GM18907 (cell line): ENCODE data around the gene SLC45A2.
"Not testable (repeated sequence)": the region's sequence is repeated elsewhere in the genome, so short reads cannot be mapped to it uniquely, and the experiment has no call there.

Experiments
- ATAC-seq: cut with Tn5 transposase; IDR thresholded peaks from one replicate; pipeline ENCODE4 v1.9.1; 2021; ENCODE audit warnings: mild to moderate bottlenecking, moderate library complexity; ENCODE audit not compliant: unreplicated experiment

SLC45A2 gene

DNA sequence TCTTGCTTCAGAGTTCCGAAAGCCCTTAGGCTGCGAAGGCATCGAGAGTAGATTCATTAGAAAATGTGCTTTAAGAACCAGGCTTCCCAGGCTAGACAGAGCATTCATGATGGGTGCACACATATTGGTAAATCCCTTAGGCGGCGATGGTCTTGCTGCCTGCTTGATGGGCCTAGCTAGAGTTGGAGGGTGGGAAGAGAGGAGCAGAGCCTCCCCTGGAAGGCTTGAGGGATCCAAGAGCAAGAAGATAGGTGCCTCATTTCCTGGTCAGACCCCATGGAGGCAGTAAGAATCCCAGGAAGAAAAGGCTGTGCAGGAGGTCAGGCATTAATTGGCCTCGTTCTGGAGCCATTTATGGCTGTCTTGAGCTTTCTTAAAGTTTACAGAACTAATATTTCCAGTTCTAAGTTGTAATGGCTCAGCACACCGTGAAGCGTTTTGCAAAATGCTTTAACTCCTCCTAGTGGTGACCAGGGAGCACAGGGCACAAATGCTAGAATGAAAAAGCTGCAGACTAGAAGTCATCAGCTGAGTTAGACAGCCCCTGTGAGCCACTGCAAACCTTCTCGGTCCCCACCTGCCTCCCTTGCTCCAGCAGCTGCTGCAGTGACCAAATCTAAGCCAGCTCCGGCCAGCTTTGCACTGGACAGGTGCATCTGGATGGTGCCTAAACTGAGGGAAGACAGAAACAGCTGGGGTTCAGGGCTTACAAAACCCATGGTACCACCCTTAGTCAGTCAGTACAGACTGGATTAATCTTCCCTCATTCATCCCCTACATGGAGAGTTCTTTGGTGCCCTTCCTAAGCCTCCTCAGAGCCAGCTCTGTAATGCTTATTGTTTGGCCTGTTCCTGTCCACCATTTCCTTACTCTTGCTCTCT, 14.7 kb downstream of the SLC45A2 start:
- peak; percentile 82 for ATAC-seq

DNA sequence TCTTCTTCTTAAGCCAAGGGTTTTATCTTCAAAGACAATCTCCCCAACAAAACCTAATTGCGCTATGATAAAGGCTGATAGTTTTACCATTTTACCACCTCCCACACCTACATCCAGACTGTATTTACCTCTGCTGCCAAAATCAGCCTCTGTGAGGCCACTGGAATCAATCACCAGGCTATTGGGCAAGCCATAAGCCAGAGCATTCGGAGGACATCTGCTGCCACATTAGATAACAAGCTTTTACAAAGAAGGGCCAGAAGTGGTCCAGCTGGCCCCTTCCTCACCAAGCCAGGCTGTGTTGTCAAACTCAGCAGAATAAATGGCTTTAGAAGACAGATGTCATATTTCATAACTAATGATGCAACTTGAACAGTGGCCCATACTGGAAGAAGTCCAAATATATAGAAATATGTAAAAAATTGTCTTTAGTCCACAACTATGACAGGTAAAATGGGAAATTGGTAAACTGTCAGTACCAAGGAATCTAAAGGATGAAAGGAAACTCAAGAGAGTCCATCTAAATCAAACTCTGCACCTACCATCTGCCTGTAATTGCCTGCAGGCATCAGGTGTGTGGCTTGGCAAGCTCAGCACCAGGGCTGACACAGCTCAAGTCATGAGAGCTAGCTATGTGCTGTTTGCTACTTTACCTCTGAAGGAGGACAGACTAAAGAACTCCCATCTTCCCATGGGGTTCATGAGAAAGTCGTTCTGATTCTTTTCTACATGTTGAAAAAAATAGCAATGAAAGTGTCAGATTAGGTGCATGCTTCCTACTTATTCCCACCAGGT, 16.1 kb downstream of the SLC45A2 start:
- ATAC-seq = no peak

DNA sequence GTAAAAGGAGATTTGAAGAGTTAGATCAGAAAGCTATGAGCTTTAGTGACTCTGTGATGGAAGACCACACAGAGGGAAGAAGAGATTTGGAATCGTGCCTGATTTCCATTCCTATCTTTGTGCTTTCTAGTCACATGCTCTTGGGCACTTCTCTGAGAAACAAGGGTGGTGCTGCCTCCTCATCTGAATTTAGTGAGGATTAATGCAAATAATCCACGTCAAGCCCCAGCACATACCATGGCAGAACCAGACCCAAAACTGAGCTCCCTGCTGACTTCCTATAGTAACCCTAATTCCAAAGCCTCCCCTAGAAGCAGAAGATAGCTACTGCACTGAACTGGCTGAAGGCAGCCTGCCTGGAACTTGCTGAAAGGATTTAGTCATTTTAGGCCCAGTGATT, 17.7 kb downstream of the SLC45A2 start:
- ATAC-seq = no peak

DNA sequence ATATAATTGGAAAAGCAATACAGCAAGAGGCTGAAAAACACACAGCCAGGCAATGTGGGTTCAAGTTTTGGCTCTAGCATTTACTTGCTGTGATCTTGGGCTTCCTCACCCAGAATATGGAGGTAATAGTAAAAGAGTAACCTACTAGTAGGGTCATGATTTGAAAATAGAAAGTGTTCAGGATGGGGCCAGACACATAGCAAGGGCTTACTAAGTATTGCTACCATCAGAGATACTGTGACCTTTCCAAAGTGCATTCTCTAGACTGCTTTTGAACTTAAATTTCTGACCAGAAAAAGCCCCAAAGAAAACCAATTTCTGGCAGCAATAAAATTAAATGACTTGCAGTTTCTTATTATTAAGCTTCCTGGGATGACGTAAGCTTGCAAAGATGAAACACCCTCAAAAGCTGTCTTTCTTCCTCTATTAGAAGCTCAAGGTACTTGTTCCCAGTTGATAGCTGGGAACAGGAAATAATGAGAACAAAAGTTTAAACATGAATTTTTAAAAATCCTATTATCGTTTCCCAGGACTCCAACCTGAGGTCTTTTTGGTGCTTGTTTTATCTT, 20.3 kb downstream of the SLC45A2 start:
- ATAC-seq = peak; percentile 56

DNA sequence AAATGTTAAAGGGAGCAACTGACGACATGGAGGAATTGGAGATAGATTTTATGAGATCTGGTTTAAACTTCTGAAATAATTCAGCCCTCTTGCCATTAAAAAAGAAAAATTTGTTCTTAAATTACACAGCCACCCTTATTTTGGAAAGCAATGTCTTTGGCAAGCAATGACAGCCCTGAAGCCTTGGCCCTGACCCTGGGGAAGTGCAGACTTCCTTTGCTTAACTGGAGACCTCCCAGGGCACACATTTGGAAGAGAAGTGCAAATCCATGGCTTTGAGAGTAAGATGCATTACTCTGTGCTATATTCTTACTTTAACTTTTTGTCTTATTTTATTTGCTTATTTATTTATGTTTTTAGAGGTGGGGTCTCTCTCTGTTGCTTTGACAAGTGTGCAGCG, 26.3 kb downstream of the SLC45A2 start:
- no peak for ATAC-seq

DNA sequence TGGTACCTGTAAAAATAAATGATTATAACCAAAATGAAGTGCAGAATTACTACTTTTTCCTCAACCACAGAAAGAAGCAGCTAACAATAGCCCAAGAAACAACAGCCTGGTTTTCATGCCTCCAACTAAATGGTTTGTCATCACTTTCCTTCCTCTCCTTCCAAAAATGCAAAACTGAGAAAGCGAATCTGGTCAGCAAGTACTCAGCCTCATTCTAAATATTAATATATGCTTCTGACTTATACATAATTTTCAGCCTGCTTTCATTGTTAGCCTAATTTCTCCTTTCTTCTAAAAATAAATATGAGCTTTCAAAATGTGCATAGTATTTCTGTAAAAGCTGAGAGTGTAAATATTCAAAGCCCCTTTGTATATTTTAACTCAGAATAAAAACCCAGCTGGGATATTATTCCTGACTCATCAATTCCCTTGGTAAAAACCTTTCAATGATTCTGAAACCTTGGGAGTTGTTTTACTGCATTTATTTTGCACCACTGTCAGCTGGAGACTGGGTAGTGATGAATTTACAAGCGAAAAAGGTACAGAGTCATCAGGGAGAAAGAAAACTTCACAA, 26.8 kb downstream of the SLC45A2 start:
- ATAC-seq = no peak

DNA sequence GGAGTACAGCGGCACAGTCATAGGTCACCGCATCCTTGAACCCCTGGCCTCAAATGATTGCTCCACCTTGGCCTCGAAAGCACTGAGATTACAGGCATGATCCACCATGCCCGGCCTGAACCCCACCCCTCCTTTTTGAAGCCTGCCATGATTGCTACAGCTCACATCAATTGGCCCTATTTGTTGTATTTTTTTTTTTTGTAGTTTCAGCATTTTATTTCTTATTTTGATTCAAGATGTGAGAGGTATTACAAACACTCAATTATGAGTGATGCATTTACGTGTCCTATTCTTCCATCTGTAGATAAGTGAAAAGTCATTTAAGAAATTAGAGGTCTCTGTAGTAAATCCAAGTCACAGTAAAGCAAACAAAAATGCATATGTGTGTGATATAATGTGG, 32.3 kb downstream of the SLC45A2 start:
- not testable (repeated sequence) for ATAC-seq

DNA sequence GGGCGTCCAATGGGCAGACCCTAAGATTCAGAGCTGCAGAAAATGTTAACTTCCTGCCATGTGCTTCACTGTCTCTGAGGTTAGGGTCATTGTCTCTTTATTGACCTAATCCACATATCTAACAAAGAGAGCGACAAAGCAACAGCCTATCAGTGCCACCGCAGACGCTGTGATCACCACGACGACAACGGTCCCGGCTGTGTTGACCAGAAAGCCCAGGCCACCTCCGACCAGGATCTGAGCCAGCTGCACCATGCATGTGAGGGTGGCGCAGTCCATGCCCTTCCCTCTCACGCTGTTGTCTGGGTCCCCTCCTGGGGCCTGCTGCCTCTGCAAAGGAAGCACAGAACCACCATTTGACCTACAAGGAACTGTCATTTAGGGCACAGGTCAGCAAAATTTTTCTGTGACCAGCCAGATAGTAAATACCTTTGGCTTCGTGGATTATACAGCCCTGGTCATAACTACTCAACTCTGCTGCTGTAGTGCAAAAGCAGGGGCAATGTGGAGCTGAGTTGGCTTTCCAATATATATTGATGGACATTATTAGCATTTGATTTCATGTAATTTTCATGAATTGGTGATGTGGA, 39.9 kb downstream of the SLC45A2 start:
- ATAC-seq = no peak

DNA sequence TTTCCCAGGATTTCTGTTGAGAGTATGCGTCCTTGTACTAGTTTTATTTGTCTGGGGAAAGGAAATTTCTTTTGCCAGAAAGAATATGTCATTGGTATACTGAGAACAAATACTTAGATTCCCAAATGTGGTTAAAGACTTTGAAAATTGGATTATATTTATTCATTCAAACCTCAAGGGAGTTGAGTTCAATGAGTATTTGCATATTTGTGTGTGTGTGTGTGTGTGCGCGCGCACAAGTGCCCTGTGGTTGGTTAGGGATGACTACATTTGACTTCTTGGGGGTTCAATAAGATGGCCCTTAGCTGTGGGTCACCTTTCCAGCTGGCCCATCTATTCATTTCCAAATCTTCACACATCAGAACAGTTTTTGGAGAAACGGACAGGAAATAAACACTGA, 43.4 kb downstream of the SLC45A2 start:
- no peak for ATAC-seq

DNA sequence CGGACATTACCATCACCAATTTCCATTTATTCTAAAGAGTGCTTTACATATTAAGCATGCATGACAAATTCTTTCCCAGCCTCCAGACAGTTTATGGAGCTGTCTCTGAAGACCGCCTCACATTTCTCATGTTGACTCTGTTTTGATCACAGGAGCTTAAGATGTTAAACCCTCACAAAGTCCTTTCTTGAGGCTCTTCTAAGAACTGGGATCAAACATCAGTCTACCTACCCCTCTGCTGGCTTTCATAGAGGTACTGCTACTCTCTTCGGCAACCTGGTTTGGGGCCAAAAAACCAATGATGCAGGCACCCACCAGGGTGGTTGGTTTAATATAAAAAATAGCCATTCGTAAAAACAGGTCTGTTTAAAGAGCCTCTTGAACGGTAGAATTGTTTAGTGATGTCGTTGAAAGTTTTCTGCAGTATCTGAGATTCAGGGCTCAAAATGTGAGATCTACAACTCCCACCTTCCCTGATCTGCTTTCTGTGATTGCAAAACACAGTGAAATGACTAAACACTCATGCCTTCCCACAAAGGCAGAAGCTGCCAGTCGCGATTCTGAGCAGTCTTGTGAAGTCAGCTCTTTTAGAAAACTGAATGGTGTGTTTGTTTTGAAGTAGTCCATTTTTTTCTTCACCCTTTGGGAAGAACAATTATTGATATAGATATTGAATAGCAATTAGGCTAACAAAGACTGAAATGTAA, 44.8 kb downstream of the SLC45A2 start:
- no peak for ATAC-seq

DNA sequence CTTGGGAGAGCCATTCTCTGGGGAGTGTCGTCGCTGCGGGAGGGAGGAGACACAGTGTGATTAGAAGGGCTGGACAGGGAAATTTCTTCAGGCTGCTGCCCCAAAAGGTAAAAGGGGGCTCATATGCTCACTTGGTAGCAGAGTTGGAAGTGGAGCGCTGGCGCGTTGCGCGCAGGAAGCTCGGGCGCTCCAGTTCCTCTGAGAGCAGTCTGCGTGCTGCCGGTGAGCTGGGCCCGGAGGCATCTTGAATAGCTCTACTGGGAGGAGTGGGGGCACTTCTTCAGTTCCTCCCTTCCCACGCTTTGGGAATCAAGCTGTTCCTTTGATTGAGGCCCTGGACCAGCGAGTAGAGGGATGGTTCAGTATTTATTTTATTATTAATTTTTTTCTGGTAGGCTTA, 45.6 kb downstream of the SLC45A2 start:
- ATAC-seq = no peak

DNA sequence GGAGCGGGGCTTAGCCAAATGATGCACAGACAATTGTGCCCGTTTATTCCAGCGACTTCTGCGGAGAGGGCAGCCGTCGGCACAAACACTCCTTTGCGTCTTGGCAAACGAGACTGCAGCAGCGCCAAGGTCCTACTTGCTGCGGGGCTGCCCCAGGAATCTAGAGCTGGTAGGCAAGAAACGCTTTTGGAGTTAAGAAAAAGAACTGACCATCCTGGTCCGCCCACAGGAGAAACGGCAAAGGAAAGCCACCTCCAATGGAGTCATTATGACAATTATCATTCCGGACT, 46.0 kb downstream of the SLC45A2 start:
- ATAC-seq = no peak

DNA sequence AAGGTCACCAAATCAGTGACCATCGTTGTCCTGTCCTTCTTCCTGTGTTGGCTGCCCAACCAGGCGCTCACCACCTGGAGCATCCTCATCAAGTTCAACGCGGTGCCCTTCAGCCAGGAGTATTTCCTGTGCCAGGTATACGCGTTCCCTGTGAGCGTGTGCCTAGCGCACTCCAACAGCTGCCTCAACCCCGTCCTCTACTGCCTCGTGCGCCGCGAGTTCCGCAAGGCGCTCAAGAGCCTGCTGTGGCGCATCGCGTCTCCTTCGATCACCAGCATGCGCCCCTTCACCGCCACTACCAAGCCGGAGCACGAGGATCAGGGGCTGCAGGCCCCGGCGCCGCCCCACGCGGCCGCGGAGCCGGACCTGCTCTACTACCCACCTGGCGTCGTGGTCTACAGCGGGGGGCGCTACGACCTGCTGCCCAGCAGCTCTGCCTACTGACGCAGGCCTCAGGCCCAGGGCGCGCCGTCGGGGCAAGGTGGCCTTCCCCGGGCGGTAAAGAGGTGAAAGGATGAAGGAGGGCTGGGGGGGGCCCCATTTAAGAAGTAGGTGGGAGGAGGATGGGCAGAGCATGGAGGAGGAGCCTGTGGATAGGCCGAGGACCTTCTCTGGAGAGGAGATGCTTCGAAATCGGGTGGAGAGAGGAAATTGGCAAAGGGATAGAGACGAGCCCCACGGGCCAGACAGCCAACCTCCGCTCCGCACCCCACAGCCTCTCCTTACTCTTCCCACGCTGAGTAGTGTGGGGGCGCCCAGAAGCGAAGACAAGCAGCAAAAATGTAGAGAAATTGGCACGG, 46.6 kb downstream of the SLC45A2 start:
- ATAC-seq = no peak

DNA sequence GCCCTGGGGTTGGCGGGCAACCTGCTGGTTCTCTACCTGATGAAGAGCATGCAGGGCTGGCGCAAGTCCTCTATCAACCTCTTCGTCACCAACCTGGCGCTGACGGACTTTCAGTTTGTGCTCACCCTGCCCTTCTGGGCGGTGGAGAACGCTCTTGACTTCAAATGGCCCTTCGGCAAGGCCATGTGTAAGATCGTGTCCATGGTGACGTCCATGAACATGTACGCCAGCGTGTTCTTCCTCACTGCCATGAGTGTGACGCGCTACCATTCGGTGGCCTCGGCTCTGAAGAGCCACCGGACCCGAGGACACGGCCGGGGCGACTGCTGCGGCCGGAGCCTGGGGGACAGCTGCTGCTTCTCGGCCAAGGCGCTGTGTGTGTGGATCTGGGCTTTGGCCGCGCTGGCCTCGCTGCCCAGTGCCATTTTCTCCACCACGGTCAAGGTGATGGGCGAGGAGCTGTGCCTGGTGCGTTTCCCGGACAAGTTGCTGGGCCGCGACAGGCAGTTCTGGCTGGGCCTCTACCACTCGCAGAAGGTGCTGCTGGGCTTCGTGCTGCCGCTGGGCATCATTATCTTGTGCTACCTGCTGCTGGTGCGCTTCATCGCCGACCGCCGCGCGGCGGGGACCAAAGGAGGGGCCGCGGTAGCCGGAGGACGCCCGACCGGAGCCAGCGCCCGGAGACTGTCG, 47.3 kb downstream of the SLC45A2 start:
- no peak for ATAC-seq

DNA sequence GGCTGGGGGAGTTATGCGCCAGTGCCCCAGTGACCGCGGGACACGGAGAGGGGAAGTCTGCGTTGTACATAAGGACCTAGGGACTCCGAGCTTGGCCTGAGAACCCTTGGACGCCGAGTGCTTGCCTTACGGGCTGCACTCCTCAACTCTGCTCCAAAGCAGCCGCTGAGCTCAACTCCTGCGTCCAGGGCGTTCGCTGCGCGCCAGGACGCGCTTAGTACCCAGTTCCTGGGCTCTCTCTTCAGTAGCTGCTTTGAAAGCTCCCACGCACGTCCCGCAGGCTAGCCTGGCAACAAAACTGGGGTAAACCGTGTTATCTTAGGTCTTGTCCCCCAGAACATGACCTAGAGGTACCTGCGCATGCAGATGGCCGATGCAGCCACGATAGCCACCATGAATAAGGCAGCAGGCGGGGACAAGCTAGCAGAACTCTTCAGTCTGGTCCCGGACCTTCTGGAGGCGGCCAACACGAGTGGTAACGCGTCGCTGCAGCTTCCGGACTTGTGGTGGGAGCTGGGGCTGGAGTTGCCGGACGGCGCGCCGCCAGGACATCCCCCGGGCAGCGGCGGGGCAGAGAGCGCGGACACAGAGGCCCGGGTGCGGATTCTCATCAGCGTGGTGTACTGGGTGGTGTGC, 48.0 kb downstream of the SLC45A2 start, which contains the start of gene RXFP3:
RXFP3 (plus strand) TSS at position 6 of the 636 bp plus-strand sequence; CDS start at position 361, 355 bp downstream.
- no peak for ATAC-seq

DNA sequence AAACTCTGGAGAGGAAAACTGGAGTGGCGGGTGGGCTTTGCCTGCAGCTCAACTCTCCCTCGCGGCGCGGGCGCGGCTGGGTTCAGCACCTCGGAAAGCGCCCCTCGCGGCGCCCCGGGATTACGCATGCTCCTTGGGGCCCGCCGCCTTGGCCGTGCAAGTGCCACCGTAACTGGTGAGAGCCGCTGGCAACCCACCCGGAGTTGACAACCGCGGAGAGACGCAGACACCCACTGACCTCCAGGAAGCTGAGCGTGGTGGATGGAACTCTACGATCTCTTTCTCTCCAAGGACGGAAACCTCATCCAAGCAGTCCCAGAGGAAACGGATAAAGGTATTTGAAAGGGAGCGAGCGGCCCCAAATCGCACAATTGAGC, 48.5 kb downstream of the SLC45A2 start:
- ATAC-seq = peak; percentile 50

DNA sequence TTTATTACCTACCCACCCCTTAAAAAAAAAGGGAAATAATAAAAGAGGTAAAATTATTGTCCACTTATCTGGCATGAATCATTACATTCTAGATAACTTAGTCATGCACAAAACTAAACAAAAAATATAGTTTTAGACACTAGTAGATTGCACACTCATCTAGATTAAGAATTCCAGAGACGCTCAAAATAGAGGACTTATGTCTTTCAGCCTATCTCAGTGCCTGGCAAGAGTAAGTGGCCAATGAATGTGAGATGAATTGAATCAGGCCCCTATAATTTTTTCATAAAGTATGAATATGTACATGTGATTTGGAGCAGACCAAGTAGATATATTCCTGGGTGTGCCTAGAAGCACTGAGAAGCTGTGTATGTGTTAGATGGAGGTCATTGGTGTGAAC, 50.3 kb downstream of the SLC45A2 start:
- ATAC-seq = peak; percentile 26

DNA sequence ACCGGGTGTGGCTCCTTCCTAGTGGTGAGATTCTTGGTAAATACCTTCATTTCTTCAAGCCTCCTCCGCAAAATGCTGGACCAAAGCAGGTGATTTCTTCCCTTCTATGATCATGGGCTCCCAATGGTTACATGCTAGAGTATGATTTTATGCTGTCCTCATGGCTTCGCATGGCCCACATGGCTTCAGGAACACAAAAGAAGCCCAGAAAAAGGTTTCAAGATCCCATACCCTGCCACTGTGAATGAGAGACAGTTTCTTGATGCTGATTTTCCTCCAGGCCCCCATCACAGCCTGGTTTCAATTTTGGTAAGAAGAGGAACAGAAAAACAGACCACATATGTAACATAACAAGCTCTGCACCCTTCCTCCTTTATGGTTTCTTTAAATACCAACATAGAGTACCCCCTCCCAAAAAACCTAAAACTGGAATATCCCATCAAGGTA, 50.7 kb downstream of the SLC45A2 start:
- ATAC-seq = peak; percentile 88

DNA sequence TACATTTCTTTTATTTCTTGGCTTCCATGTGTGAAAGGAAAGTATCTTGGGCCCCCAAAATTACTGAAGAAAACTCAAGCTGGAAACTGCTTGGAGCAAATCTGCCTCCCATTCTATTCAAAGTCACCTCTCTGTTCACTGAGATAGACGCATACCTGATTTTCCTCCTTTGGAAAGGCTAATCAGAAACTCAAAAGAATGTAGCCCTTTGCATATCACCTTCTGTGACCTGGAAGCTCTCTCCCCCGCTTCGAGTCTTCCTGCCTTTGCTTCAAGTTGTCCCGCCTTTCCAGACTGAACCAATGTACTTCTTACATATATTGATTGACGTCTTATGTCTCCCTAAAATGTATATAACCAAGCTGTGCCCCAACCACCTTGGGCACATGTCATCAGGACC, 53.4 kb downstream of the SLC45A2 start:
- ATAC-seq = no peak
